HL-60 (cell line): ENCODE measurements around the gene IL12RB1.

ENCODE experiments used
- DNase-seq, 2 experiments: peaks; one replicate each; pipeline ENCODE4 v3.0.0-alpha.2; 2010 to 2020; ENCODE audit warnings: low read depth in 1 of 2, low spot score in 1 of 2
- H3K27ac ChIP-seq: fragments of 250-450 bp; sonication (Bioruptor Pico); replicated peaks from 2 replicates; pipeline ENCODE4 v1.5.1; 2020; ENCODE audit warnings: mild to moderate bottlenecking, moderate library complexity
- H3K27me3 ChIP-seq: fragments of 250-450 bp; sonication (Bioruptor Pico); 2 replicates; pipeline ENCODE4 v1.5.1; 2021; ENCODE audit warnings: mild to moderate bottlenecking, moderate library complexity; ENCODE audit not compliant: insufficient read depth, poor library complexity, severe bottlenecking
- H3K4me3 ChIP-seq: replicated peaks from 2 replicates; pipeline ENCODE4 v1.5.1; 2011; ENCODE audit warnings: mild to moderate bottlenecking, control low read depth, low read length; ENCODE audit not compliant: insufficient read depth
- GABPA ChIP-seq: IDR thresholded peaks from 2 replicates; pipeline ENCODE4 v1.6.1; 2012; ENCODE audit warnings: low read depth
- POLR2AphosphoS5 ChIP-seq: IDR thresholded peaks from 2 replicates; pipeline ENCODE4 v1.6.1; 2012; ENCODE audit warnings: low read depth
- SPI1 ChIP-seq: IDR thresholded peaks from 2 replicates; pipeline ENCODE4 v1.6.1; 2012; ENCODE audit warnings: low read depth, mild to moderate bottlenecking, borderline replicate concordance
- TF ChIP-seq, protein P1 (sequence below): IDR thresholded peaks from one replicate; pipeline ENCODE4 v1.5.1; 2011; ENCODE audit warnings: low read length, control low read depth, inconsistent platforms; ENCODE audit not compliant: insufficient read depth
- TF ChIP-seq, protein P2 (sequence below): IDR thresholded peaks from 2 replicates; pipeline ENCODE4 v1.6.1; 2012; ENCODE audit warnings: low read depth; ENCODE audit not compliant: insufficient replicate concordance

The IL12RB1 gene

DNA sequence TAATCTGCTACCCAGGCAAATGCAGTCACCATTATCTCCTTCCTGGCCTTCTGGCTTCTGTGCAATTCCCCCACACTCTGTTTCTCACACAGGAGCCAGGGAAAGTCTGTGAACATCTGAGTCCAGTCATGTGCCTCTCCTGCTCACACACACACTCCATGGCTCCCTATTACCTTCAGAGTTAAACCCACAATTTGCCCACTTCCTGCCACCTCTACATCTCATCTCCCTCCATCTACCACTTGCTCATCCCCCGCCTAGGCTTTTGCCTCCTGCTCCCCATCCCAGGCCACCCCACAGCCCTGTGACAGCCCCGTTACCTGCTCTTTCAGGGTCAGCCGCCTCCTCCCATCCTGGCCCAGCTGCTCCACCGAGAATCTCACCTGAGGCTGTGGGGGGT, 13.5 kb downstream of the IL12RB1 start:
- Histone ChIP-seq H3K27me3 (no peaks in the 10 kb centered on the region), H3K27ac (no peak overlapping the region), H3K4me3 (no peak overlapping the region)
- DNase-seq, result no peak
- TF ChIP-seq, protein P1, sequence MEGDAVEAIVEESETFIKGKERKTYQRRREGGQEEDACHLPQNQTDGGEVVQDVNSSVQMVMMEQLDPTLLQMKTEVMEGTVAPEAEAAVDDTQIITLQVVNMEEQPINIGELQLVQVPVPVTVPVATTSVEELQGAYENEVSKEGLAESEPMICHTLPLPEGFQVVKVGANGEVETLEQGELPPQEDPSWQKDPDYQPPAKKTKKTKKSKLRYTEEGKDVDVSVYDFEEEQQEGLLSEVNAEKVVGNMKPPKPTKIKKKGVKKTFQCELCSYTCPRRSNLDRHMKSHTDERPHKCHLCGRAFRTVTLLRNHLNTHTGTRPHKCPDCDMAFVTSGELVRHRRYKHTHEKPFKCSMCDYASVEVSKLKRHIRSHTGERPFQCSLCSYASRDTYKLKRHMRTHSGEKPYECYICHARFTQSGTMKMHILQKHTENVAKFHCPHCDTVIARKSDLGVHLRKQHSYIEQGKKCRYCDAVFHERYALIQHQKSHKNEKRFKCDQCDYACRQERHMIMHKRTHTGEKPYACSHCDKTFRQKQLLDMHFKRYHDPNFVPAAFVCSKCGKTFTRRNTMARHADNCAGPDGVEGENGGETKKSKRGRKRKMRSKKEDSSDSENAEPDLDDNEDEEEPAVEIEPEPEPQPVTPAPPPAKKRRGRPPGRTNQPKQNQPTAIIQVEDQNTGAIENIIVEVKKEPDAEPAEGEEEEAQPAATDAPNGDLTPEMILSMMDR, result no peak

DNA sequence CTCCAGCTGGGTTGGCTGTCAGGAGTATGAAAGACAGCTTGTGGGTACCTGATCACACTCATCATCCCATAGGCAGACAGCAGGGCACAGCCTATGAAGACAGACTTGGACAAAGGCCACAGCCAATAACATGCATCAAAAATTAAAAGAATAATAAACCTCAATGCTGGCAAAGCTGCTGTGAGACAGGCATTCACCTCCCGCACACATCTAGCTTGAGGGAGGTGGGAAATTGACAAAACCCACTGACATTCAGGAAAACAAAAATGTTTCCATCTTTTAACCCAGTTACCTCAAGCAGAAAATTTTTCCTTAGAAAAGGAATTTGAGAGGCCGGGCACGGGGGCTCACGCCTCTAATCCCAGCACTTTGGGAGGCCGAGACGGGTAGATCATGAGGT, 14.4 kb downstream of the IL12RB1 start:
- DNase-seq, result no peak
- no peak overlapping the region for H3K27ac ChIP-seq

DNA sequence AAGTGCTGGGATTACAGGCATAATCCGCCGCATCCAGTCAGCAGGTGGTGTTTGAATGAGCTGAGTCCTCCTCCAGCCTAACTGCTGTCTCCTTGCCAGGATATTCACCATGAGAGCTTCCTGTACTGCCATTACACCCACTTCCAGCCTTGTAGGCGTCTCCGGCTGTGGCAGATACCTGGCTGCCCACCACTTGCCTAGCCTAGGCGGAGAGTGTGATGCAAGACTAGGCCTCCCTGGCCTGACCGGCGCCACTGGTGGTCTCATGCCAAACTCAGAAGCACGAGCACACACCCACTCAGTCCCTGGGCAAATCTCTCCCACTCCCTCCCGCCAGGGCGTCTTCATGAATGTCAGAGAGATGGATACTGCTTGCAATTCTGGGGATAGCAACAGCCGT, 16.6 kb downstream of the IL12RB1 start:
- no peak for TF ChIP-seq GABPA
- no peak for TF ChIP-seq SPI1
- no peak for TF ChIP-seq POLR2AphosphoS5
- TF ChIP-seq, protein P2, sequence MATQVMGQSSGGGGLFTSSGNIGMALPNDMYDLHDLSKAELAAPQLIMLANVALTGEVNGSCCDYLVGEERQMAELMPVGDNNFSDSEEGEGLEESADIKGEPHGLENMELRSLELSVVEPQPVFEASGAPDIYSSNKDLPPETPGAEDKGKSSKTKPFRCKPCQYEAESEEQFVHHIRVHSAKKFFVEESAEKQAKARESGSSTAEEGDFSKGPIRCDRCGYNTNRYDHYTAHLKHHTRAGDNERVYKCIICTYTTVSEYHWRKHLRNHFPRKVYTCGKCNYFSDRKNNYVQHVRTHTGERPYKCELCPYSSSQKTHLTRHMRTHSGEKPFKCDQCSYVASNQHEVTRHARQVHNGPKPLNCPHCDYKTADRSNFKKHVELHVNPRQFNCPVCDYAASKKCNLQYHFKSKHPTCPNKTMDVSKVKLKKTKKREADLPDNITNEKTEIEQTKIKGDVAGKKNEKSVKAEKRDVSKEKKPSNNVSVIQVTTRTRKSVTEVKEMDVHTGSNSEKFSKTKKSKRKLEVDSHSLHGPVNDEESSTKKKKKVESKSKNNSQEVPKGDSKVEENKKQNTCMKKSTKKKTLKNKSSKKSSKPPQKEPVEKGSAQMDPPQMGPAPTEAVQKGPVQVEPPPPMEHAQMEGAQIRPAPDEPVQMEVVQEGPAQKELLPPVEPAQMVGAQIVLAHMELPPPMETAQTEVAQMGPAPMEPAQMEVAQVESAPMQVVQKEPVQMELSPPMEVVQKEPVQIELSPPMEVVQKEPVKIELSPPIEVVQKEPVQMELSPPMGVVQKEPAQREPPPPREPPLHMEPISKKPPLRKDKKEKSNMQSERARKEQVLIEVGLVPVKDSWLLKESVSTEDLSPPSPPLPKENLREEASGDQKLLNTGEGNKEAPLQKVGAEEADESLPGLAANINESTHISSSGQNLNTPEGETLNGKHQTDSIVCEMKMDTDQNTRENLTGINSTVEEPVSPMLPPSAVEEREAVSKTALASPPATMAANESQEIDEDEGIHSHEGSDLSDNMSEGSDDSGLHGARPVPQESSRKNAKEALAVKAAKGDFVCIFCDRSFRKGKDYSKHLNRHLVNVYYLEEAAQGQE, result no peak
- TF ChIP-seq, protein P1, result no peak
- DNase-seq, result no peak
- no peaks in the 10 kb centered on the region for H3K27me3 ChIP-seq
- H3K27ac ChIP-seq, result no peak overlapping the region
- no peak overlapping the region for H3K4me3 ChIP-seq

More for the DNA sequence above, 14.4 kb downstream of the IL12RB1 start:
- no peaks in the 10 kb centered on the region for H3K27me3 ChIP-seq
- TF ChIP-seq, protein P2, result no peak
- TF ChIP-seq, protein P1, result no peak
- no peak for TF ChIP-seq SPI1
- TF ChIP-seq GABPA, result no peak
- no peak for TF ChIP-seq POLR2AphosphoS5
- no peak overlapping the region for H3K4me3 ChIP-seq

DNA sequence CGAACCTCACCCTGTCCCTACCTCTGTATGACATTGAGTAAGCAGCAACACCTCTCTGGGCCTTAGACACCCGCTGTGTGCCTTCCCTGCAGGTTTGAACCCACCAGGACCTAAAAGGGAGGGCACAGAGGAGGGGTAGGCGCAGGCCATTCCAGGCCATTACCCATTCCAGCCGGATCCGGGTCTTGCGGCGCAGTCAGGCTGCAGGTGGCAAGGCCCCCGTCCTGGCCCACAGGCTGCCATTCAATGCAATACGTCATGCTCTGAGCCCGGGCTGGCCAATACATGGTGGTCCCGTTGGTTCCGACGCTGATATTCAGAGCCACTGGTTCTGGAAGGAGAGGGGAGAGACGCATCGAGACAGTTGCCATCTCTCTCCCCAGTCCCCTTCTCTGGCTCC, 17.4 kb downstream of the IL12RB1 start:
- no peak for DNase-seq
- TF ChIP-seq, protein P2, result no peak
- no peak for TF ChIP-seq SPI1
- TF ChIP-seq, protein P1, result no peak
- TF ChIP-seq POLR2AphosphoS5, result no peak
- no peak for TF ChIP-seq GABPA
- Histone ChIP-seq H3K4me3 (no peak overlapping the region), H3K27ac (no peak overlapping the region), H3K27me3 (no peaks in the 10 kb centered on the region)
